HepG2 (cell line): ENCODE measurements around the gene ITGA7. TPM values are rescaled to one million over a fixed set of nuclear protein-coding genes. Genes with fewer than 3 reads are reported as not detected.

Experiments used
- ATAC-seq: fragments of 200-7000 bp; cut with Tn5 transposase; 3 replicates; pipeline ENCODE4 v1.9.1; 2020; ENCODE audit warnings: mild to moderate bottlenecking, moderate library complexity
- BruUV-seq: library from RNA; stranded (reverse); fragments of 400-500 nt; replicated peaks from 2 replicates; lab custom pipeline; 2021; lab: Mats Ljungman, UMichigan
- CTCF ChIA-PET: fragments of 300-600 bp; formaldehyde crosslinking; extraction: SDS; loops from one replicate; lab custom pipeline; 2021; ENCODE audit warnings: low total read pairs, inconsistent platforms, low intra/inter-chr PET ratio; lab: Yijun Ruan, JAX
- POLR2A ChIA-PET: fragments of 350-600 bp; sonication (Branson Sonifier 250); formaldehyde crosslinking; loops from one replicate; lab custom pipeline; 2020; ENCODE audit warnings: antibody characterized with exemption, inconsistent platforms; lab: Yijun Ruan, JAX
- DNase-seq: peaks from one replicate; pipeline ENCODE4 v3.0.0-alpha.2; 2015; ENCODE audit warnings: low spot score
- FAIRE-seq: peaks from 3 replicates; lab custom pipeline; 2011; peaks lifted over from hg19 to GRCh38; lab: Jason Lieb, UNC
- H2AFZ ChIP-seq: one replicate; pipeline ENCODE4 v1.6.1; 2011; ENCODE audit warnings: low read length, inconsistent platforms
- H3K27ac ChIP-seq: fragments of 300-600 bp; 3 replicates; pipeline ENCODE4 v1.8.0; 2011; ENCODE audit warnings: mixed run types, mild to moderate bottlenecking, mixed read lengths, low read length, inconsistent platforms; ENCODE audit not compliant: insufficient read depth; ENCODE audit errors: extremely low read length
- H3K27me3 ChIP-seq, 2 experiments: fragments of 200-600 bp in 1 of 2; 2 replicates in 1 of 2; 3 replicates in 1 of 2; pipeline versions ENCODE4 v1.6.0 to v1.8.0; 2011; ENCODE audit warnings: low read length in 2 of 2, mild to moderate bottlenecking in 2 of 2, moderate library complexity in 2 of 2, inconsistent platforms in 1 of 2; ENCODE audit not compliant: insufficient read depth in 2 of 2, control insufficient read depth in 1 of 2
- H3K36me3 ChIP-seq, 2 experiments: fragments of 200-600 bp in 1 of 2; replicated peaks in 1 of 2; 2 replicates in 1 of 2; 3 replicates in 1 of 2; pipeline versions ENCODE4 v1.5.1 to v1.8.0; 2011; ENCODE audit warnings: low read length in 2 of 2, inconsistent platforms in 1 of 2; ENCODE audit not compliant: insufficient read depth in 2 of 2, control insufficient read depth in 1 of 2
- H3K4me1 ChIP-seq: 2 replicates; pipeline ENCODE4 v1.5.1; 2012; ENCODE audit warnings: low read length, inconsistent platforms; ENCODE audit not compliant: insufficient read depth
- H3K4me2 ChIP-seq: 2 replicates; pipeline ENCODE4 v1.6.0; 2011; ENCODE audit warnings: low read depth, low read length, inconsistent platforms
- H3K4me3 ChIP-seq, 3 experiments: fragments of 200-600 bp in 1 of 3; sonication (generic), shearing (Covaris generic) in 1 of 3; replicated peaks in 1 of 3; 2 replicates each; pipeline ENCODE4 v1.5.1; 2011 to 2016; ENCODE audit warnings: low read length in 3 of 3, inconsistent platforms in 2 of 3, low read depth in 2 of 3, mild to moderate bottlenecking in 2 of 3, control low read depth in 1 of 3, mixed read lengths in 1 of 3; ENCODE audit not compliant: insufficient read depth in 1 of 3
- H3K79me2 ChIP-seq: one replicate; pipeline ENCODE4 v1.6.1; 2011; ENCODE audit warnings: low read length, inconsistent platforms; ENCODE audit not compliant: insufficient read depth
- H3K9ac ChIP-seq: 2 replicates; pipeline ENCODE4 v1.6.0; 2011; ENCODE audit warnings: mild to moderate bottlenecking, low read depth, low read length, inconsistent platforms; ENCODE audit not compliant: insufficient read depth
- H3K9me3 ChIP-seq: 2 replicates; pipeline ENCODE4 v1.5.1; 2012; ENCODE audit warnings: mild to moderate bottlenecking, low read length
- H4K20me1 ChIP-seq: 2 replicates; pipeline ENCODE4 v1.6.0; 2011; ENCODE audit warnings: inconsistent platforms, mild to moderate bottlenecking, low read length, moderate library complexity; ENCODE audit not compliant: insufficient read depth
- FOXP1 ChIP-seq, 2 experiments: fragments of 450-650 bp in 1 of 2; IDR thresholded peaks; 2 replicates each; pipeline ENCODE4 v1.6.1; 2017 to 2018; ENCODE audit warnings: antibody characterized with exemption in 1 of 2
- KLF16 ChIP-seq, 2 experiments: sonication (generic) in 1 of 2; formaldehyde crosslinking in 1 of 2; IDR thresholded peaks; 2 replicates each; pipeline versions ENCODE4 v1.6.1 to v1.8.0; 2016 to 2023; ENCODE audit warnings: missing genetic modification reagents in 2 of 2, missing compliant biosample characterization in 1 of 2
- MAFG ChIP-seq: sonication (generic); formaldehyde crosslinking; IDR thresholded peaks from 2 replicates; pipeline ENCODE4 v1.5.1; 2020; ENCODE audit warnings: mild to moderate bottlenecking, missing genetic modification reagents
- MAFK ChIP-seq, 2 experiments: IDR thresholded peaks in 1 of 2; conservative IDR thresholded peaks in 1 of 2; 2 replicates each; pipeline ENCODE4 v1.6.1; 2011; ENCODE audit warnings: improper control_type of control experiment in 2 of 2, low read length in 2 of 2
- MAZ ChIP-seq, 2 experiments: sonication (generic) in 1 of 2; formaldehyde crosslinking in 1 of 2; IDR thresholded peaks; 2 replicates each; pipeline versions ENCODE4 v1.5.0 to v1.6.1; 2012 to 2020; ENCODE audit warnings: low read depth in 2 of 2, mild to moderate bottlenecking in 2 of 2, borderline replicate concordance in 1 of 2, improper control_type of control experiment in 1 of 2, low read length in 1 of 2, missing genetic modification reagents in 1 of 2, moderate library complexity in 1 of 2
- PHF21A ChIP-seq: sonication (generic); formaldehyde crosslinking; IDR thresholded peaks from 2 replicates; pipeline ENCODE4 v1.5.0; 2020; ENCODE audit warnings: mild to moderate bottlenecking, missing genetic modification reagents
- PRPF4 ChIP-seq: fragments of 200-400 bp; formaldehyde crosslinking; IDR thresholded peaks from 2 replicates; pipeline ENCODE4 v1.6.1; 2016; ENCODE audit warnings: low read length, low read depth; ENCODE audit not compliant: poor library complexity, severe bottlenecking
- SIN3A ChIP-seq: IDR thresholded peaks from 2 replicates; pipeline ENCODE4 v1.6.1; 2011; ENCODE audit warnings: low read depth, mild to moderate bottlenecking, control low read depth, low read length, borderline replicate concordance
- TP53 ChIP-seq: sonication (generic); formaldehyde crosslinking; conservative IDR thresholded peaks from 2 replicates; pipeline ENCODE4 v1.4.0; 2020; ENCODE audit warnings: missing genetic modification reagents
- TRAFD1 ChIP-seq: sonication (generic); formaldehyde crosslinking; IDR thresholded peaks from 2 replicates; pipeline ENCODE4 v1.5.1; 2020; ENCODE audit warnings: missing genetic modification reagents, mild to moderate bottlenecking, borderline replicate concordance
- YEATS4 ChIP-seq: sonication (generic); formaldehyde crosslinking; IDR thresholded peaks from 2 replicates; pipeline ENCODE4 v1.4.0; 2020; ENCODE audit warnings: missing genetic modification reagents, borderline replicate concordance
- ZBTB38 ChIP-seq: sonication (generic); formaldehyde crosslinking; IDR thresholded peaks from 2 replicates; pipeline ENCODE4 v1.5.1; 2020; ENCODE audit warnings: mild to moderate bottlenecking, missing genetic modification reagents
- ZC3H4 ChIP-seq: sonication (generic); formaldehyde crosslinking; IDR thresholded peaks from 2 replicates; pipeline ENCODE4 v1.4.0; 2020; ENCODE audit warnings: missing genetic modification reagents, borderline replicate concordance
- ZNF333 ChIP-seq: sonication (generic); formaldehyde crosslinking; IDR thresholded peaks from 2 replicates; pipeline ENCODE4 v1.4.0; 2020; ENCODE audit warnings: mild to moderate bottlenecking, missing genetic modification reagents, borderline replicate concordance
- ZNF354B ChIP-seq: sonication (generic); formaldehyde crosslinking; IDR thresholded peaks from 2 replicates; pipeline ENCODE4 v1.8.0; 2022; ENCODE audit warnings: mild to moderate bottlenecking, missing genetic modification reagents
- ZNF513 ChIP-seq: sonication (generic); formaldehyde crosslinking; conservative IDR thresholded peaks from 2 replicates; pipeline ENCODE4 v1.5.0; 2020; ENCODE audit warnings: missing genetic modification reagents
- ZNF557 ChIP-seq: sonication (generic); formaldehyde crosslinking; IDR thresholded peaks from 2 replicates; pipeline ENCODE4 v1.4.0; 2020; ENCODE audit warnings: missing genetic modification reagents
- ZNF570 ChIP-seq: sonication (generic); formaldehyde crosslinking; IDR thresholded peaks from 2 replicates; pipeline ENCODE4 v1.4.0; 2020; ENCODE audit warnings: mild to moderate bottlenecking, missing genetic modification reagents, borderline replicate concordance
- ZNF792 ChIP-seq: IDR thresholded peaks from 2 replicates; pipeline ENCODE4 v1.6.1; 2016
- WGBS: methylation state at CpG from one replicate; pipeline ENCODE4 v1.1.6; 2017; ENCODE audit warnings: low lambda C conversion rate; 5-methylcytosine and 5-hydroxymethylcytosine counted together
- in situ Hi-C: cut with HindIII; loops from 2 replicates; pipeline ENCODE4 v1.10.0; 2017; ENCODE audit warnings: low pct_unique_long_range_greater_than_20kb; ENCODE audit not compliant: extremely low pct_ligation_motif_present
- intact Hi-C: fragments of 100-400 bp; cut with micrococcal nuclease; formaldehyde crosslinking; loops from one replicate; pipeline ENCODE4 v1.10.0; 2022; ENCODE audit not compliant: unreplicated experiment
- polyA plus RNA-seq, 8 experiments: library from polyadenylated mRNA; depleted of rRNA in 3 of 8; stranded (reverse) in 7 of 8; unstranded in 1 of 8; fragments of >200 nt; fragmentation: Illumina TruSeq in 4 of 8; extraction: Trizol in 4 of 8; gene quantifications; 2 replicates each; pipeline versions ENCODE4 v1.2.1 to v1.2.3, GENCODE V29; 2011 to 2016; ENCODE audit warnings: low read depth in 4 of 8, missing spikeins in 1 of 8, mixed read lengths in 1 of 8; ENCODE audit not compliant: insufficient read depth in 1 of 8
- total RNA-seq, 5 experiments: library from RNA; depleted of rRNA; stranded (reverse); fragments of >200 nt; fragmentation: Illumina TruSeq; extraction: Trizol; gene quantifications; 2 replicates each; pipeline ENCODE4 v1.2.3, GENCODE V29; 2016; ENCODE audit warnings: low read depth in 1 of 5

Gene ITGA7
- total and polyA plus RNA-seq, 2 of the 13 experiments (the other 11 are each of a cell fraction or from before 2014, with no cell fraction given), result 0.65 to 0.75 TPM

- Histone ChIP-seq H2AFZ (no peak overlapping the region), H3K9ac (no peak overlapping the region), H3K79me2 (no peaks in the 10 kb centered on the region), H3K9me3 (no peaks in the 10 kb centered on the region), H4K20me1 (no peaks in the 10 kb centered on the region), H3K27ac (no peak overlapping the region), H3K27me3 (peaks cover 0 to 2% of the 10 kb centered on the region in 2 experiments; a peak in 2 of 5 replicates), H3K4me1 (peaks cover 29% of the 10 kb centered on the region), H3K4me3 (no peak overlapping the region)
- POLR2A ChIA-PET, result interaction anchor here (0.7 kb wide), 1 partner anchor 10 kb away, joined by 3 read pairs; no protein-coding TSS in a partner anchor
- no TSS peak for BruUV-seq
- no peak for DNase-seq
- intact Hi-C loops (no loop called here), in situ Hi-C loops (no loop called here)
- ATAC-seq, result no peak
- no peak for TF ChIP-seq TRAFD1 (CRISPR knock-in tag)
- no peak for TF ChIP-seq PHF21A
- no peak for TF ChIP-seq ZNF333 (CRISPR knock-in tag)
- no peak for TF ChIP-seq MAZ (IDR thresholded peaks at IDR 0.05; ENCODE audit: borderline replicate concordance, low read depth, low read length)
- TF ChIP-seq MAZ (CRISPR knock-in tag; IDR thresholded peaks at IDR 0.05; ENCODE audit: low read depth), result no peak
- TF ChIP-seq ZC3H4 (CRISPR knock-in tag), result no peak
- TF ChIP-seq ZNF792 (CRISPR knock-in tag), result no peak
- TF ChIP-seq ZNF513 (CRISPR knock-in tag), result no peak
- no peak for TF ChIP-seq MAFG (CRISPR knock-in tag)
- TF ChIP-seq ZNF557 (CRISPR knock-in tag), result no peak
- TF ChIP-seq ZNF354B (CRISPR knock-in tag), result no peak
- TF ChIP-seq TP53 (CRISPR knock-in tag), result no peak
- TF ChIP-seq PRPF4, result no peak
- TF ChIP-seq SIN3A, result no peak
- TF ChIP-seq MAFK (conservative IDR thresholded peaks at IDR 0.05 in 1 of 2, IDR thresholded peaks at IDR 0.05 in 1 of 2; ENCODE audit: low read length in 2 of 2), result no peak
- no peak for TF ChIP-seq KLF16 (CRISPR knock-in tag; IDR thresholded peaks at IDR 0.05)
- no peak for TF ChIP-seq FOXP1 (IDR thresholded peaks at IDR 0.05)
- no peak for TF ChIP-seq FOXP1 (CRISPR knock-in tag; IDR thresholded peaks at IDR 0.05)
- no peak for TF ChIP-seq ZBTB38 (CRISPR knock-in tag)
- no peak for TF ChIP-seq ZNF570
- TF ChIP-seq YEATS4 (CRISPR knock-in tag), result no peak
- TF ChIP-seq, all 625 proteins: peak for 0
- CTCF ChIA-PET, result no interaction called here
- Histone ChIP-seq H3K36me3 (no peaks in the 10 kb centered on the region), H3K4me2 (no peak overlapping the region)
- FAIRE-seq, result no peak
- WGBS, result 100% methylated on average over 3 of the region's 7 CpGs
These were observed 13.6 kb downstream of the ITGA7 start for GRCh38 chr12:55694188-55694515.
